Measurements from ENCODE around the gene TTLL5. TPM values are rescaled to one million over a fixed set of nuclear protein-coding genes. Genes with fewer than 3 reads are reported as not detected.

The TTLL5 gene
- total and polyA plus RNA-seq, 2 of the 4 experiments (the other 2 are of a cell fraction), result 11.9 to 16.7 TPM

DNA sequence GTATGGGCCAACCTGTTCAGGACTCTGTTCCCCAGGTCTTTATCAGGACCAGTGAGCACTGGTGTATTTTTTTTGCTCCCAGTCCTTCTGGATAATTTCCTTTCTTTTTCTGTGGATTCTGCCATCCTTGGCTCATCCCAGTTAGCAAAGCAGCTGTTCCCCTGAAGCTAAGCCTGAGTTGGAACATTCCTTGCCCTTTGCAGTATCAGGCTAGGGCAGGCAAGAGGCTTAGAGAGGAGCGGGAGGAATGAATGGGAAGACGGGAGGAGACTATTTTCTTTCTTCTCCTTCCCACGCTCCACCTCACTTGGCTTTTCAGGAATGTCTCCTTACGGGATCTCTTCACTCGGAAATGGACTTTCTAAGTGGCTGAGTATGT, 29.6 kb upstream of the TTLL5 start:
- Histone ChIP-seq H3K18ac (ENCODE audit: low read depth, low read length) (no peak overlapping the region), H3K4me1 (ENCODE audit: control insufficient read depth, insufficient read depth, low read length) (peaks cover under 1% of the 10 kb centered on the region; the same call in 1 of the 2 replicates), H2BK15ac (ENCODE audit: low read depth, low read length) (no peak overlapping the region), H2BK120ac (ENCODE audit: low read depth, low read length) (no peak overlapping the region), H2AK5ac (ENCODE audit: low read depth, low read length) (no peak overlapping the region), H3K4me3 (ENCODE audit: insufficient read depth, low read depth, low read length) (no peak overlapping the region), H4K8ac (ENCODE audit: low read depth in 2 of 2, low read length in 2 of 2) (no peak overlapping the region), H2AK9ac (replicated peaks; ENCODE audit: low read depth, low read length, poor library complexity) (no peak overlapping the region), H3K4ac (ENCODE audit: low read depth, low read length) (no peak overlapping the region), H4K5ac (ENCODE audit: low read depth, low read length) (no peak overlapping the region), H3K4me2 (ENCODE audit: low read depth, low read length) (no peak overlapping the region), H2BK20ac (ENCODE audit: low read depth, low read length) (no peak overlapping the region), H3K79me1 (ENCODE audit: low read depth in 1 of 2, low read length in 2 of 2) (no peaks in the 10 kb centered on the region), H4K20me1 (ENCODE audit: insufficient read depth, low read length) (no peaks in the 10 kb centered on the region), H3K14ac (replicated peaks; ENCODE audit: low read depth, low read length) (no peak overlapping the region), H2BK5ac (ENCODE audit: low read depth, low read length, poor library complexity, severe bottlenecking) (no peak overlapping the region), H2AFZ (replicated peaks; ENCODE audit: low read length, poor library complexity) (no peak overlapping the region), H3K56ac (ENCODE audit: extremely low read depth, insufficient read depth, low read length) (no peak overlapping the region), H3K9ac (ENCODE audit: low read depth, low read length) (no peak overlapping the region), H4K91ac (ENCODE audit: insufficient read depth, low read depth, low read length) (no peak overlapping the region), H3K27ac (ENCODE audit: insufficient read depth, low read length) (no peak overlapping the region), H3K9me3 (ENCODE audit: control insufficient read depth, insufficient read depth, low read length) (no peaks in the 10 kb centered on the region), H3K36me3 (ENCODE audit: control insufficient read depth, insufficient read depth, low read length) (no peaks in the 10 kb centered on the region), H3K9me1 (ENCODE audit: insufficient read depth, low read length) (0 out of 2 replicates have a peak, but pooled peaks cover under 1% of the 10 kb centered on the region), H3K27me3 (ENCODE audit: control insufficient read depth, insufficient read depth, low read length) (peaks cover 12% of the 10 kb centered on the region), H3K23ac (ENCODE audit: low read depth, low read length) (no peak overlapping the region)
- intact Hi-C loops (cut with micrococcal nuclease) (no loop called here), in situ Hi-C loops (cut with MboI; ENCODE audit: low sequenced_read_pairs) (no loop called here), dilution Hi-C loops (cut with HindIII; ENCODE audit: low sequenced_read_pairs, unreplicated experiment) (no loop called here)
- DNase-seq, result no peak
- no CpG with 5 or more reads among the region's 5 CpGs for WGBS, 2 experiments (ENCODE audit: extremely low coverage in 2 of 2, insufficient read length in 1 of 2)
- ChIA-PET POLR2A (ENCODE audit: unreplicated experiment) (no interaction called here), CTCF (interaction anchor here (0.6 kb wide), 1 partner anchor 784 kb away, joined by 5 read pairs; no protein-coding TSS in a partner anchor)
- no TSS peak for BruUV-seq (replicated peaks)
- ATAC-seq (ENCODE audit: low read depth), result peak; percentile 42; the same call in 1 of the 2 replicates
- TF ChIP-seq RAD21 (IDR thresholded peaks at IDR 0.05; ENCODE audit: low read length) (no peak), RFX5 (IDR thresholded peaks at IDR 0.05; ENCODE audit: low read depth, low read length) (no peak), CEBPB (IDR thresholded peaks at IDR 0.05; ENCODE audit: low read depth, low read length) (no peak), MAFK (IDR thresholded peaks at IDR 0.05; ENCODE audit: low read depth, low read length) (no peak), BHLHE40 (IDR thresholded peaks at IDR 0.05; ENCODE audit: low read depth, low read length) (no peak), FOS (IDR thresholded peaks at IDR 0.05; ENCODE audit: low read depth, low read length) (no peak), RCOR1 (IDR thresholded peaks at IDR 0.05; ENCODE audit: insufficient replicate concordance, low read length) (no peak), SMC3 (IDR thresholded peaks at IDR 0.05; ENCODE audit: low read depth, low read length) (no peak), MXI1 (IDR thresholded peaks at IDR 0.05; ENCODE audit: borderline replicate concordance, low read depth, low read length) (no peak), ELK1 (IDR thresholded peaks at IDR 0.05; ENCODE audit: borderline replicate concordance, low read depth, low read length) (no peak), NFE2L2 (IDR thresholded peaks at IDR 0.05; ENCODE audit: low read depth, low read length) (no peak), POLR2A (IDR thresholded peaks at IDR 0.05; ENCODE audit: low read depth, low read length) (no peak), MAZ (IDR thresholded peaks at IDR 0.05; ENCODE audit: borderline replicate concordance, low read depth, low read length) (no peak)
- TF ChIP-seq, protein P1, sequence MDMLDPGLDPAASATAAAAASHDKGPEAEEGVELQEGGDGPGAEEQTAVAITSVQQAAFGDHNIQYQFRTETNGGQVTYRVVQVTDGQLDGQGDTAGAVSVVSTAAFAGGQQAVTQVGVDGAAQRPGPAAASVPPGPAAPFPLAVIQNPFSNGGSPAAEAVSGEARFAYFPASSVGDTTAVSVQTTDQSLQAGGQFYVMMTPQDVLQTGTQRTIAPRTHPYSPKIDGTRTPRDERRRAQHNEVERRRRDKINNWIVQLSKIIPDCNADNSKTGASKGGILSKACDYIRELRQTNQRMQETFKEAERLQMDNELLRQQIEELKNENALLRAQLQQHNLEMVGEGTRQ (IDR thresholded peaks at IDR 0.05; ENCODE audit: low read depth, low read length), result no peak
- TF ChIP-seq, protein P2, sequence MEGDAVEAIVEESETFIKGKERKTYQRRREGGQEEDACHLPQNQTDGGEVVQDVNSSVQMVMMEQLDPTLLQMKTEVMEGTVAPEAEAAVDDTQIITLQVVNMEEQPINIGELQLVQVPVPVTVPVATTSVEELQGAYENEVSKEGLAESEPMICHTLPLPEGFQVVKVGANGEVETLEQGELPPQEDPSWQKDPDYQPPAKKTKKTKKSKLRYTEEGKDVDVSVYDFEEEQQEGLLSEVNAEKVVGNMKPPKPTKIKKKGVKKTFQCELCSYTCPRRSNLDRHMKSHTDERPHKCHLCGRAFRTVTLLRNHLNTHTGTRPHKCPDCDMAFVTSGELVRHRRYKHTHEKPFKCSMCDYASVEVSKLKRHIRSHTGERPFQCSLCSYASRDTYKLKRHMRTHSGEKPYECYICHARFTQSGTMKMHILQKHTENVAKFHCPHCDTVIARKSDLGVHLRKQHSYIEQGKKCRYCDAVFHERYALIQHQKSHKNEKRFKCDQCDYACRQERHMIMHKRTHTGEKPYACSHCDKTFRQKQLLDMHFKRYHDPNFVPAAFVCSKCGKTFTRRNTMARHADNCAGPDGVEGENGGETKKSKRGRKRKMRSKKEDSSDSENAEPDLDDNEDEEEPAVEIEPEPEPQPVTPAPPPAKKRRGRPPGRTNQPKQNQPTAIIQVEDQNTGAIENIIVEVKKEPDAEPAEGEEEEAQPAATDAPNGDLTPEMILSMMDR (conservative IDR thresholded peaks at IDR 0.05; ENCODE audit: low read depth, low read length), result no peak
